ENCODE results near the gene PFDN5.

PFDN5 gene

GRCh38 chr12:53268630-53269562, 26.4 kb upstream of the PFDN5 start:
- Histone ChIP-seq H3K4me3 (peak overlapping the region; percentile 76), H3K36me3 (replicated peaks) (peaks cover 39% of the 10 kb centered on the region), H3K4me1 (peaks cover 10% of the 10 kb centered on the region), H3K27me3 (ENCODE audit: low read depth) (no peaks in the 10 kb centered on the region), H3K9me3 (no peaks in the 10 kb centered on the region)
- in situ Hi-C loops (cut with MboI; ENCODE audit: low sequenced_read_pairs): no loop called here
- DNase-seq (ENCODE audit: low spot score in 2 of 2): no peak

- H3K4me1 ChIP-seq: peaks cover 3% of the 10 kb centered on the region
- DNase-seq (ENCODE audit: low spot score in 2 of 2): no peak
- in situ Hi-C loops (cut with MboI; ENCODE audit: low sequenced_read_pairs): no loop called here
- no peak overlapping the region for H3K4me3 ChIP-seq
- no peaks in the 10 kb centered on the region for H3K9me3 ChIP-seq
- H3K27me3 ChIP-seq (ENCODE audit: low read depth): no peaks in the 10 kb centered on the region
- H3K36me3 ChIP-seq (replicated peaks): peaks cover 77% of the 10 kb centered on the region
Observed at GRCh38 chr12:53274445-53274844, 20.9 kb upstream of the PFDN5 start.

- Histone ChIP-seq H3K4me1 (no peaks in the 10 kb centered on the region), H3K4me3 (no peak overlapping the region), H3K27me3 (ENCODE audit: low read depth) (no peaks in the 10 kb centered on the region), H3K36me3 (replicated peaks) (peaks cover 75% of the 10 kb centered on the region), H3K9me3 (no peaks in the 10 kb centered on the region)
- in situ Hi-C loops (cut with MboI; ENCODE audit: low sequenced_read_pairs): no loop called here
- no peak for DNase-seq (ENCODE audit: low spot score in 2 of 2)
Observed at GRCh38 chr12:53276511-53276910, 18.8 kb upstream of the PFDN5 start.

- in situ Hi-C loops (cut with MboI; ENCODE audit: low sequenced_read_pairs): no loop called here
- DNase-seq (ENCODE audit: low spot score in 2 of 2): no peak
- peaks cover 80% of the 10 kb centered on the region for H3K36me3 ChIP-seq (replicated peaks)
- no peaks in the 10 kb centered on the region for H3K4me1 ChIP-seq
- no peaks in the 10 kb centered on the region for H3K9me3 ChIP-seq
- no peaks in the 10 kb centered on the region for H3K27me3 ChIP-seq (ENCODE audit: low read depth)
- no peak overlapping the region for H3K4me3 ChIP-seq
Observed at GRCh38 chr12:53277981-53278380, 17.4 kb upstream of the PFDN5 start.

- H3K36me3 ChIP-seq (replicated peaks): peaks cover 88% of the 10 kb centered on the region
Observed at GRCh38 chr12:53279283-53279869, 16.0 kb upstream of the PFDN5 start.

GRCh38 chr12:53279888-53280498, 15.3 kb upstream of the PFDN5 start:
- DNase-seq (ENCODE audit: low spot score in 2 of 2): no peak
- H3K4me3 ChIP-seq: no peak overlapping the region
- no peaks in the 10 kb centered on the region for H3K4me1 ChIP-seq
- peaks cover 87% of the 10 kb centered on the region for H3K36me3 ChIP-seq (replicated peaks)
- H3K9me3 ChIP-seq: no peaks in the 10 kb centered on the region
- in situ Hi-C loops (cut with MboI; ENCODE audit: low sequenced_read_pairs): loop anchor here (10.0 kb wide), 1 partner anchor 215 kb away; no protein-coding TSS in a partner anchor
- H3K27me3 ChIP-seq (ENCODE audit: low read depth): no peaks in the 10 kb centered on the region

More at GRCh38 chr12:53279283-53279869, 16.0 kb upstream of the PFDN5 start:
- in situ Hi-C loops (cut with MboI; ENCODE audit: low sequenced_read_pairs): no loop called here
- DNase-seq (ENCODE audit: low spot score in 2 of 2): no peak
- Histone ChIP-seq H3K9me3 (no peaks in the 10 kb centered on the region), H3K4me1 (no peaks in the 10 kb centered on the region), H3K27me3 (ENCODE audit: low read depth) (no peaks in the 10 kb centered on the region), H3K4me3 (no peak overlapping the region)

- Histone ChIP-seq H3K36me3 (replicated peaks) (peaks cover 94% of the 10 kb centered on the region), H3K27me3 (ENCODE audit: low read depth) (no peaks in the 10 kb centered on the region), H3K4me3 (no peak overlapping the region), H3K4me1 (no peaks in the 10 kb centered on the region), H3K9me3 (no peaks in the 10 kb centered on the region)
- DNase-seq (ENCODE audit: low spot score in 2 of 2): no peak
- in situ Hi-C loops (cut with MboI; ENCODE audit: low sequenced_read_pairs): loop anchor here (5.0 to 10.0 kb wide), 2 partner anchors 74 to 222 kb away; no protein-coding TSS in a partner anchor
Observed at GRCh38 chr12:53286448-53286847, 8.9 kb upstream of the PFDN5 start.

- Histone ChIP-seq H3K4me3 (no peak overlapping the region), H3K4me1 (no peaks in the 10 kb centered on the region), H3K27me3 (ENCODE audit: low read depth) (no peaks in the 10 kb centered on the region), H3K9me3 (no peaks in the 10 kb centered on the region), H3K36me3 (replicated peaks) (peaks cover 94% of the 10 kb centered on the region)
- DNase-seq (ENCODE audit: low spot score in 2 of 2): peak; percentile 37 to 73
- in situ Hi-C loops (cut with MboI; ENCODE audit: low sequenced_read_pairs): loop anchor here (5.0 to 10.0 kb wide), 2 partner anchors 75 to 223 kb away; no protein-coding TSS in a partner anchor
Observed at GRCh38 chr12:53287741-53288216, 7.6 kb upstream of the PFDN5 start.

GRCh38 chr12:53288322-53288721, 7.0 kb upstream of the PFDN5 start:
- Histone ChIP-seq H3K4me3 (no peak overlapping the region), H3K9me3 (no peaks in the 10 kb centered on the region), H3K36me3 (replicated peaks) (peaks cover 93% of the 10 kb centered on the region), H3K4me1 (no peaks in the 10 kb centered on the region), H3K27me3 (ENCODE audit: low read depth) (no peaks in the 10 kb centered on the region)
- no peak for DNase-seq (ENCODE audit: low spot score in 2 of 2)
- in situ Hi-C loops (cut with MboI; ENCODE audit: low sequenced_read_pairs): loop anchor here (5.0 to 10.0 kb wide), 2 partner anchors 76 to 224 kb away; no protein-coding TSS in a partner anchor

- H3K27me3 ChIP-seq (ENCODE audit: low read depth): no peaks in the 10 kb centered on the region
- H3K4me1 ChIP-seq: no peaks in the 10 kb centered on the region
- no peak for DNase-seq (ENCODE audit: low spot score in 2 of 2)
- H3K4me3 ChIP-seq: no peak overlapping the region
- H3K36me3 ChIP-seq (replicated peaks): peaks cover 82% of the 10 kb centered on the region
- no peaks in the 10 kb centered on the region for H3K9me3 ChIP-seq
- in situ Hi-C loops (cut with MboI; ENCODE audit: low sequenced_read_pairs): loop anchor here (5.0 to 10.0 kb wide), 2 partner anchors 78 to 225 kb away; no protein-coding TSS in a partner anchor
Observed at GRCh38 chr12:53289891-53290290, 5.5 kb upstream of the PFDN5 start.

GRCh38 chr12:53290661-53291060, 4.7 kb upstream of the PFDN5 start:
- H3K9me3 ChIP-seq: no peaks in the 10 kb centered on the region
- peaks cover 75% of the 10 kb centered on the region for H3K36me3 ChIP-seq (replicated peaks)
- DNase-seq (ENCODE audit: low spot score in 2 of 2): no peak
- H3K4me3 ChIP-seq: no peak overlapping the region
- in situ Hi-C loops (cut with MboI; ENCODE audit: low sequenced_read_pairs): no loop called here
- no peaks in the 10 kb centered on the region for H3K27me3 ChIP-seq (ENCODE audit: low read depth)
- H3K4me1 ChIP-seq: no peaks in the 10 kb centered on the region; the same call in 1 of the 2 replicates

GRCh38 chr12:53292426-53292825, 2.9 kb upstream of the PFDN5 start:
- Histone ChIP-seq H3K27me3 (ENCODE audit: low read depth) (no peaks in the 10 kb centered on the region), H3K4me3 (no peak overlapping the region), H3K9me3 (no peaks in the 10 kb centered on the region), H3K36me3 (replicated peaks) (peaks cover 69% of the 10 kb centered on the region), H3K4me1 (no peaks in the 10 kb centered on the region; the same call in 1 of the 2 replicates)
- no peak for DNase-seq (ENCODE audit: low spot score in 2 of 2)
- in situ Hi-C loops (cut with MboI; ENCODE audit: low sequenced_read_pairs): no loop called here

- Histone ChIP-seq H3K9me3 (no peaks in the 10 kb centered on the region), H3K4me1 (peaks cover 8% of the 10 kb centered on the region), H3K4me3 (peak overlapping the region; percentile 81), H3K36me3 (replicated peaks) (peaks cover 47% of the 10 kb centered on the region), H3K27me3 (ENCODE audit: low read depth) (no peaks in the 10 kb centered on the region)
- no peak for DNase-seq (ENCODE audit: low spot score in 2 of 2)
- in situ Hi-C loops (cut with MboI; ENCODE audit: low sequenced_read_pairs): no loop called here
Observed at GRCh38 chr12:53295891-53296219, 513 bp downstream of the PFDN5 start.
